Hematopoietic multipotent progenitor cell treated with erythropoietin and hydrocortisone succinate and interleukin-3 and kit ligand, for 4 days (in vitro differentiated cells): ENCODE results near the gene XAB2.

Source experiments
- DNase-seq: peaks from one replicate; pipeline ENCODE4 v3.0.0-alpha.2; 2015

The XAB2 gene

GRCh38 chr19:7629347-7630054, at the start of gene XAB2, which contains the start of gene PET100:
TSS of gene XAB2 (minus strand) at chr19:7629545. CDS start at chr19:7629527, 18 bp downstream.
TSS of gene PET100 (plus strand) at chr19:7629793. CDS start at chr19:7629834, 41 bp downstream.
- peak; percentile 99 for DNase-seq

- no peak for DNase-seq
Observed at GRCh38 chr19:7677669-7678311, 48.4 kb upstream of the XAB2 start.

GRCh38 chr19:7676854-7677253, 47.5 kb upstream of the XAB2 start, which contains the start of gene MCEMP1:
TSS of gene MCEMP1 (plus strand) at chr19:7677090. CDS start at chr19:7677121, 31 bp downstream.
- DNase-seq: peak; percentile 59

- peak; percentile 73 for DNase-seq
Observed at GRCh38 chr19:7676376-7676775, 47.0 kb upstream of the XAB2 start.

- peak; percentile 92 for DNase-seq
Observed at GRCh38 chr19:7674010-7675005, 45.0 kb upstream of the XAB2 start.

- no peak for DNase-seq
Observed at GRCh38 chr19:7672522-7672921, 43.2 kb upstream of the XAB2 start.

- DNase-seq: no peak
Observed at GRCh38 chr19:7670790-7671189, 41.4 kb upstream of the XAB2 start.

- DNase-seq: peak; percentile 58
Observed at GRCh38 chr19:7670150-7670783, 40.9 kb upstream of the XAB2 start.

GRCh38 chr19:7669641-7670040, 40.3 kb upstream of the XAB2 start:
- no peak for DNase-seq

GRCh38 chr19:7668842-7669241, 39.5 kb upstream of the XAB2 start, which contains the start of gene RETN:
TSS of gene RETN (plus strand) at chr19:7669049. CDS start at chr19:7669327, 278 bp downstream.
- no peak for DNase-seq

- DNase-seq: no peak
Observed at GRCh38 chr19:7665076-7665475, 35.7 kb upstream of the XAB2 start.

GRCh38 chr19:7663706-7664105, 34.4 kb upstream of the XAB2 start:
- DNase-seq: no peak

- no peak for DNase-seq
Observed at GRCh38 chr19:7662657-7663056, 33.3 kb upstream of the XAB2 start.

GRCh38 chr19:7661744-7662538, 32.6 kb upstream of the XAB2 start:
- DNase-seq: no peak

- DNase-seq: peak; percentile 42
Observed at GRCh38 chr19:7658219-7658686, 28.9 kb upstream of the XAB2 start.

GRCh38 chr19:7657131-7657751, 27.9 kb upstream of the XAB2 start:
- DNase-seq: peak; percentile 72

- DNase-seq: peak; percentile 46
Observed at GRCh38 chr19:7655581-7655980, 26.2 kb upstream of the XAB2 start.

GRCh38 chr19:7654401-7654800, 25.1 kb upstream of the XAB2 start:
- no peak for DNase-seq

- peak; percentile 93 for DNase-seq
Observed at GRCh38 chr19:7652061-7652641, 22.8 kb upstream of the XAB2 start.

- no peak for DNase-seq
Observed at GRCh38 chr19:7650148-7650547, 20.8 kb upstream of the XAB2 start.
